Transverse colon (tissue), 4 donors: ENCODE measurements around the gene PNPLA5. TPM values are rescaled to one million over a fixed set of nuclear protein-coding genes. Genes with fewer than 3 reads are reported as not detected.

Experiments used
- DNase-seq: peaks from one replicate; pipeline ENCODE4 v3.0.0-alpha.2; 2019
- H3K27ac ChIP-seq, 4 donors: fragments of 200-600 bp; sonication (generic); 2 replicates each; pipeline ENCODE4 v1.5.1; 2016 to 2018; ENCODE audit warnings: inconsistent platforms in 4 of 4
- H3K27me3 ChIP-seq: fragments of 200-600 bp; sonication (generic); 2 replicates; pipeline ENCODE4 v1.5.1; 2017; ENCODE audit warnings: inconsistent platforms
- H3K36me3 ChIP-seq, 4 donors: fragments of 200-600 bp; sonication (generic); 2 replicates each; pipeline ENCODE4 v1.5.1; 2017 to 2019; ENCODE audit warnings: inconsistent platforms in 4 of 4
- H3K4me1 ChIP-seq, 4 donors: fragments of 200-600 bp; sonication (generic); 2 replicates each; pipeline ENCODE4 v1.5.1; 2017 to 2020; ENCODE audit warnings: inconsistent platforms in 4 of 4
- H3K4me3 ChIP-seq, 4 donors: fragments of 200-600 bp; sonication (generic); 1 replicate in 1 of 4; 2 replicates in 3 of 4; pipeline versions ENCODE4 v1.5.1 to v1.6.1; 2017 to 2019; ENCODE audit warnings: inconsistent platforms in 4 of 4
- H3K9me3 ChIP-seq, 2 donors: fragments of 200-600 bp; sonication (generic); 2 replicates each; pipeline ENCODE4 v1.5.1; 2017 to 2019; ENCODE audit warnings: inconsistent platforms in 2 of 2
- CTCF ChIP-seq, 5 experiments: fragments of 200-600 bp in 3 of 5; fragments of 450-650 bp in 2 of 5; sonication (generic) in 3 of 5; IDR thresholded peaks; 1 replicate in 2 of 5; 2 replicates in 3 of 5; pipeline ENCODE4 v1.5.1; 2016 to 2017; ENCODE audit warnings: antibody characterized with exemption in 5 of 5, inconsistent platforms in 3 of 5, mild to moderate bottlenecking in 2 of 5, moderate library complexity in 1 of 5
- EP300 ChIP-seq: sonication (generic); formaldehyde crosslinking; IDR thresholded peaks from one replicate; pipeline ENCODE4 v1.6.1; 2017; ENCODE audit warnings: antibody characterized with exemption, low read depth
- POLR2A ChIP-seq: fragments of 450-650 bp; IDR thresholded peaks from one replicate; pipeline ENCODE4 v1.6.1; 2016; ENCODE audit warnings: antibody characterized with exemption, mild to moderate bottlenecking, moderate library complexity
- POLR2AphosphoS5 ChIP-seq, 3 donors: sonication (generic); formaldehyde crosslinking; IDR thresholded peaks; one replicate each; pipeline ENCODE4 v1.6.1; 2016; ENCODE audit warnings: antibody characterized with exemption in 3 of 3
- WGBS, 2 donors: methylation state at CpG; one replicate each; pipeline ENCODE4 v1.1.5; 2018; ENCODE audit warnings: low coverage in 1 of 2; 5-methylcytosine and 5-hydroxymethylcytosine counted together
- in situ Hi-C, 4 donors: fragments of 200-750 bp; cut with MboI; loops; one replicate each; pipeline versions ENCODE4 v1.15.0 to v1.15.1; 2017; ENCODE audit warnings: low sequenced_read_pairs in 3 of 4, low pct_ligation_motif_present in 1 of 4, low pct_unique_long_range_greater_than_20kb in 1 of 4
- intact Hi-C: fragments of 100-400 bp; cut with DNase I; formaldehyde crosslinking; loops from one replicate; pipeline ENCODE4 v1.15.1; 2023; ENCODE audit warnings: low total_unique reads
- total RNA-seq, 4 donors: library from RNA; depleted of rRNA; stranded (reverse); fragments of >200 nt; gene quantifications; one replicate each; pipeline ENCODE4 v1.1.0, GENCODE V29; 2016

PNPLA5 gene
- total RNA-seq, 4 donors from 2014 or later = not detected

GRCh38 chr22:43901976-43902643 is 10.3 kb upstream of the PNPLA5 start:
- intact Hi-C loops = no loop called here
- DNase-seq = no peak
- Histone ChIP-seq H3K36me3 (no peaks in the 10 kb centered on the region), H3K27me3 (peaks cover 8% of the 10 kb centered on the region), H3K4me1 (no peaks in the 10 kb centered on the region), H3K4me3 (no peak overlapping the region), H3K27ac (no peak overlapping the region), H3K9me3 (no peaks in the 10 kb centered on the region)
- TF ChIP-seq POLR2AphosphoS5 (IDR thresholded peaks at IDR 0.05) (no peak), EP300 (no peak), CTCF (IDR thresholded peaks at IDR 0.05) (no peak), POLR2A (no peak)
- in situ Hi-C loops = no loop called here
- WGBS, 2 donors = 38 to 47% methylated on average over 1 to 5 of the region's 5 CpGs

GRCh38 chr22:43900206-43900605 is 8.4 kb upstream of the PNPLA5 start:
- H3K4me1 ChIP-seq = no peaks in the 10 kb centered on the region
- no peak for TF ChIP-seq CTCF (IDR thresholded peaks at IDR 0.05)
- no peak for TF ChIP-seq POLR2AphosphoS5 (IDR thresholded peaks at IDR 0.05)
- no peak for TF ChIP-seq POLR2A
- TF ChIP-seq EP300 = no peak
- intact Hi-C loops (no loop called here), in situ Hi-C loops (no loop called here)
- DNase-seq = no peak
- WGBS, 2 donors = 54% methylated on average over 7 of the region's 7 CpGs; no CpG with 5 or more reads in 1 of the 2 donors
- no peaks in the 10 kb centered on the region for H3K36me3 ChIP-seq
- no peaks in the 10 kb centered on the region for H3K9me3 ChIP-seq
- no peak overlapping the region for H3K27ac ChIP-seq
- H3K27me3 ChIP-seq = peaks cover 8% of the 10 kb centered on the region
- no peak overlapping the region for H3K4me3 ChIP-seq

- TF ChIP-seq EP300 = no peak
- TF ChIP-seq CTCF (IDR thresholded peaks at IDR 0.05) = no peak
- TF ChIP-seq POLR2AphosphoS5 (IDR thresholded peaks at IDR 0.05) = no peak
- TF ChIP-seq POLR2A = no peak
- DNase-seq = no peak
Observed at GRCh38 chr22:43897751-43898261, 6.0 kb upstream of the PNPLA5 start.

GRCh38 chr22:43895986-43896645 is 4.3 kb upstream of the PNPLA5 start:
- H3K27me3 ChIP-seq = peaks cover 29% of the 10 kb centered on the region
- in situ Hi-C loops (no loop called here), intact Hi-C loops (no loop called here)
- no peaks in the 10 kb centered on the region for H3K36me3 ChIP-seq
- H3K4me1 ChIP-seq = peaks cover 0 to 8% (median 0%) of the 10 kb centered on the region in 4 donors
- no peak overlapping the region for H3K27ac ChIP-seq
- DNase-seq = no peak
- H3K4me3 ChIP-seq = no peak overlapping the region
- no peaks in the 10 kb centered on the region for H3K9me3 ChIP-seq
- WGBS, 2 donors = 20 to 35% methylated on average over 1 to 11 of the region's 11 CpGs
- TF ChIP-seq POLR2AphosphoS5 (IDR thresholded peaks at IDR 0.05) (no peak), POLR2A (no peak), EP300 (no peak), CTCF (IDR thresholded peaks at IDR 0.05) (no peak)

More at GRCh38 chr22:43897751-43898261, 6.0 kb upstream of the PNPLA5 start:
- 53 to 80% methylated on average over 1 to 12 of the region's 12 CpGs for WGBS, 2 donors
- in situ Hi-C loops (no loop called here), intact Hi-C loops (no loop called here)
- H3K9me3 ChIP-seq = no peaks in the 10 kb centered on the region
- no peaks in the 10 kb centered on the region for H3K4me1 ChIP-seq
- no peak overlapping the region for H3K27ac ChIP-seq
- H3K36me3 ChIP-seq = no peaks in the 10 kb centered on the region
- H3K4me3 ChIP-seq = no peak overlapping the region
- H3K27me3 ChIP-seq = peaks cover 13% of the 10 kb centered on the region
